HG03103 (cell line): Measurements from ENCODE around the gene MTARC1.

ENCODE experiments used
- ATAC-seq: cut with Tn5 transposase; IDR thresholded peaks from one replicate; pipeline ENCODE4 v1.9.1; 2021; ENCODE audit warnings: low read depth; ENCODE audit not compliant: unreplicated experiment

Gene MTARC1

DNA sequence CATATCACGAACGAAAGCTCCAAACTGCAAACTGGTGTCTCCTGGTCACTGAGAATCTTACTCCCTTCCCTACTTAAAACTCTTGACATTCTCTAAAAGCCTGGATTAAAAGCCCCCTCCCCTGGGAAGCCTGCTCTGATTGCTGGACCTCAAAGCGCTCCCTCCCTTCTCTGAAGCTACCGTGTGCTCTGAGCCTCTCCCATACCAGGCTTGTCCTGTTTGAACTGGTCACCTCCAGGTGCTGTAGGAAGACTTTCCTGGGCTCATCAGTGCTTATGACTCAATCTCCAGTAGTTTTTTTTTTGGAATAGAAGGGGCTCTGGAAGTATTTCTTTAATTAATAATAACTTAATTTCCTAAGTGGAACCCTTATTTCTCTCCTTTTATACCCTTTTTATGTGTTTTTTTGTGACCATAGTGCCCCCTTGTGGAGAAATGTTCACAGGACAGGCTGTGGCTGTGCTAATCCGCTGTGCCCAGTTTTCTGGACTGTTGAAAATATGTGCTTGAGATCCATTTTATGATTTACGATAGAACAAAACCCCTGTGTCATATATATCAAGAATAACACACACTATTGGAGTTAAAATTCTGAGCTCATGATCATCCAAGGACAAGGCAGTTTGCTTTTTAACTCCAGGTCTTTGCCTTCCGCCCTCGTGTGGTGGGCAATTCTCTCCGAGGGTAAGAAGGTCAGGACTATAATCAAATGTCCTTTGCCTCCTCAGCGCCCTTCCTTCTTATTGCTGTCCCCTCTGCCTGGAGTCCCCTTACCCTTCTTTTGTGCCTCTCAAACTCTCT is 16.9 kb downstream of the MTARC1 start:
- peak; percentile 55 for ATAC-seq

DNA sequence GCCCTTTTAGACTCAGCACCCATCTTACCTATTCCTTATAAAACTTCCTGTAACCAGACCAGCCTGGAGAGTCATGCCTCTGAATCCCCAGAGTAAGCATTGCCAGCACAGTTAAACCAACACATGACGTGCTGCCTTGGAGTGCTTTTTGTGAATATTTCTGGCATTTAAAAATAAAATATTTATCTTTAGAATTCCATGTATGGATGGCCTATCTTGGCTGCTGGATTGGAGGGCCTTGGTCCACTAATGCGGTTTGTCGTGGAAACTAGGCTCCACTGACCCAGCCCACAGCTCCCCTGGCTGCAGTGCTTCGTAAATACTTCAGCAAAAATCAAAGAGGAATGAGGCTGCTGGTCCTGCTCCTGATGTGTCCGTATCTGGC is 17.5 kb downstream of the MTARC1 start:
- no peak for ATAC-seq

GRCh38 chr1:220806408-220806807 is 19.7 kb downstream of the MTARC1 start:
- ATAC-seq = no peak

- no peak for ATAC-seq
These were observed 21.0 kb downstream of the MTARC1 start for GRCh38 chr1:220807726-220808125.

- ATAC-seq = no peak
These were observed 21.9 kb downstream of the MTARC1 start for GRCh38 chr1:220808345-220809186.

DNA sequence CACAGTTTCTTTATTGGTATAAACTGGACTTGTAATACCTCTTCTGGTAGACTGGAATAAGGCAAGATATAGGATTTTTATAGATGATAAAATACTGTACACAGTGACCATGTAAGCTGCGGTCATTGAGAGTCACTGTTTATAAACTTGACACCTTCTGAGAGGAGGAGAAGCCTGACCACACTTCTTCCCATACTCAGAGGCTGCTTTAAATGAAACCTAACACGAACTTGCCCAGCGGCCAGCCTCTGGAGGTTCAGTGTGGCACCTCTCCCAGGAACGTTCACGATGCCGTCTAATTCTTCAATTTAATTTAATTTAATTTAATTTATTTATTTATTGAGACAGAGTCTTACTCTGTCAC is 22.5 kb downstream of the MTARC1 start:
- ATAC-seq = no peak

- no peak for ATAC-seq
These were observed 23.0 kb downstream of the MTARC1 start for GRCh38 chr1:220809704-220810103.

DNA sequence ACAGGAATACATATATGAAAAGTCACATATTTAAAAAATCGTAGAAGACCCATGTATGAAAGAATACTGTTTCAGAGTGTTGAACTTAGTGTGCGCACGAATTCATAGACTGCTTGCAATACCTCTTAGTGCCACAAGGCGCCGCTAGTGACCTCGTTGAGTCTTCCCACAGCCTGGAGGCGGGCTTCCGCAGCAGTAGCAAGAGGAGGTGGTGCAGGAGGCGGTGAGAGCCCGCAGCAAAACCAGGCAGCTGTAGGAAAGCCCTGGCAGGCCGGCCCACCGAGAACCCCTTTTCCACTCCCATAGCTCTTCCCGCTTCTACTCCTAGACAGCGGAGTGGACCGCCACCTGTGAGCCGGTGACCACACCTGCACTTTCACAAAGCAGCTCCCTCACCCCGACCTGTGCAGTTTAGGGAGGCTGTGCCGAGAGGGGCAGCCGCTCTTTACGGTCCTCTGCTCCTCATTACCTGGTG is 23.5 kb downstream of the MTARC1 start:
- peak; percentile 91 for ATAC-seq

DNA sequence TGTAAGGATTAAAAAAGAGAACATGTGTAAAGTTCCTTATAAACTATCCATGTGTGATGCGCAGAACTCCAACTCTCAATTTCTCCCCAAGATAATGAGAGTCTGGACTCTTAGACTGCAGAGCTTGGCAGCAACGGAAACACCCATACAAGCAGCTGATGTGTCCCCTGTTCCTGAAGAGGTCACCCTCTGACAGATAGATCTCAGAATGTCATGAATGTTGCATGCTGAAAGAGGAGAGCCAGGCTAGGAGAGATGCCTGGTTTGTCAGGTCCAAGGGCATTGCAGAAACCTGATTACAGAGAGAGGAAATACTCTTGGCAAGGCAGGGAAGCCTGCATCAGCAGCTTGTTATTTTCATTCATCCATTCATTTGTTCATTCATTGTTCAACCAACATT is 24.2 kb downstream of the MTARC1 start:
- no peak for ATAC-seq

GRCh38 chr1:220811695-220812094 is 25.0 kb downstream of the MTARC1 start:
- no peak for ATAC-seq

- ATAC-seq = no peak
These were observed 25.6 kb downstream of the MTARC1 start for GRCh38 chr1:220812308-220812707.

DNA sequence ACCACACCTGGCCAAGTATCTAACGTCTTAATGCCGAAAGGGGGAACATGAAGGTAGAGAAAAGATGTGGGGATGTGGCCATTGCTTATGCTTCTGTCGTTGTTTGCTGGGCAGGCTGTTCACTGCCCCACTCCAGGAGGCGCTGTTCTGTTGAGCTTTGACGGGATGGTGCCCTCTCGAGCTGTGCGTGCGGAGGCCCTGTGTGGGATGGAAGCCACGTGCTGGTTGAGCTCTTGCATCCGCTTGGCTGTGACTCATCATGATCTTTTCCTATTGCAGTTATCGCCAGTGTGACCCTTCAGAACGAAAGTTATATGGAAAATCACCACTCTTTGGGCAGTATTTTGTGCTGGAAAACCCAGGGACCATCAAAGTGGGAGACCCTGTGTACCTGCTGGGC is 26.3 kb downstream of the MTARC1 start:
- ATAC-seq = no peak

- no peak for ATAC-seq
These were observed 28.7 kb downstream of the MTARC1 start for GRCh38 chr1:220815409-220815808.

DNA sequence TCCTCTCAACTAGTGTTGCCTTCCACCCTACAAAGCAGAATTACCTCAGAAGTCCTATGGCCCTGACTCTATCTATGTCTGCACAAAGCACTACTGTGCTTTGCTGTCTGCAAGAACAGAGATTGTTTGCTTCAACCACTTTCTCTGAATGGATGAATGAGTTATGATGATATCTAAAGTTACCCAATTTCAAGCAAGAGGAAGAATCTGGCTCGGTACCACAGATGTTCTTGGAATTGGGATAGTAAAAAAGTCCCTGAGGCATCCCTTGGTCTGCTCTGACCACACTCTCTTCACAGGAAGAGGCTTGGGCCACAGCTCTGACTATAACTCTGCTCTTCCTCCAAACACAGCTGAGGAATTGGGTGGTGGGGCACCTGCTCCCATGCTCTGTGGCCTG is 31.2 kb downstream of the MTARC1 start:
- no peak for ATAC-seq

DNA sequence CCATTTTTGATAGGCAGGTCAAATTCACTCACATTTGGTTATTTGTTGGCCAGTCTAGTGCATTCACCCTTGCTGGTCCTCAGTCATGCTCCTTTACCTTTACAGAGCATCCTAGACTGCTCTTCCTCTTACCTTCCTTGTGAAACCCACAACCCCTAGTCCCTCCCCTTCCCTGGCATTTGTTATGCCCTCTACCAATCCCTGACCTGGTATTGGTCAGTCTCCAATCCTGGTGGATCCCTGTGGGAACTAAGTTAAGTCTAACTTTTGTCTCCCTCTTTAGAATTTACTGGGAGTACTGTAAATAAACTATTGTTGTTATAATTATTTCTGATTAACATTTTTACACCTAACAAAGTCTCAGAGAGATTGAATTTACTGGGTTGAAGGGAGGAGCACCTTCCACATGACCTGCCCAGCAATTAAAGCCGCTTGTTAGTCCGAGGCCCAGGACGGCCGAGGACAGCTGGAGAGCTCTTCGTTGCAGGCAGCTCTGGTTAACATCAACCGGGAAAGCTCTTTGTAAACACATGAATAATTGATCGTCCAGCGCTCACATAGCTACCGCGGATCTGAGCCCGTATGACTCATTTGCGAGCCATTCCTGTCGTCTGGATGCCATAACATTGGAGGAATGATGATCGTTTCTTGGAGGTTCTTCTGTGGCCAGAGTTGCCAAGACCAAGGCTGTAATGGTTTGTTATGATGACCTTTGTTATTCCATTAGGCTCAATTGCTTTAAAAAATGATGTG is 31.9 kb downstream of the MTARC1 start:
- ATAC-seq = no peak

DNA sequence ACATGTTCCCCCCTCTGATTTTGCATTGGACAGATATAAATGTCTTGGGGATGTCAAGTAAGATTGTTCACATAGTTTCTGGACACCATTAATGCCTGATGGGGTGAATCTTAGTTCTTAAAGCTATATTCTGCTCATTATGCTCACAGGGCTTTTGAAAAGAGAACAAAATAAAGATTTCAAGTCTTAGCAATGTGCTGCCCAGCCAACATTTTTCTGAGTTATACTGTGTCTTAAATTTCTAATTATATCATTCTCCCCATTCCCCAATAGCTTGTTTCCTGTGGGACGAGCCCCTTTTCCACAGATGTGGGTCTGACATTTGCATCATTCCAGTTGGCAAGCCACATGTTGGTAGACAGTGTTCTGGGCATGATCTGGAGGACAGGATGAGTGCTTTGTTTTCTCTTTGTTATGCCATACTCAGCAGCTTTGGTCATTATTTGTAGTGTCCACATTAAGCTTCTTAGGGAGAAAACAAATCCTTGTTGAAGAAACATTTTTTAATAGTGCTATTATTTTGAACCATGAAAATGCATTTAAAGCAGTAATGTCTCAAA is 32.8 kb downstream of the MTARC1 start:
- no peak for ATAC-seq

DNA sequence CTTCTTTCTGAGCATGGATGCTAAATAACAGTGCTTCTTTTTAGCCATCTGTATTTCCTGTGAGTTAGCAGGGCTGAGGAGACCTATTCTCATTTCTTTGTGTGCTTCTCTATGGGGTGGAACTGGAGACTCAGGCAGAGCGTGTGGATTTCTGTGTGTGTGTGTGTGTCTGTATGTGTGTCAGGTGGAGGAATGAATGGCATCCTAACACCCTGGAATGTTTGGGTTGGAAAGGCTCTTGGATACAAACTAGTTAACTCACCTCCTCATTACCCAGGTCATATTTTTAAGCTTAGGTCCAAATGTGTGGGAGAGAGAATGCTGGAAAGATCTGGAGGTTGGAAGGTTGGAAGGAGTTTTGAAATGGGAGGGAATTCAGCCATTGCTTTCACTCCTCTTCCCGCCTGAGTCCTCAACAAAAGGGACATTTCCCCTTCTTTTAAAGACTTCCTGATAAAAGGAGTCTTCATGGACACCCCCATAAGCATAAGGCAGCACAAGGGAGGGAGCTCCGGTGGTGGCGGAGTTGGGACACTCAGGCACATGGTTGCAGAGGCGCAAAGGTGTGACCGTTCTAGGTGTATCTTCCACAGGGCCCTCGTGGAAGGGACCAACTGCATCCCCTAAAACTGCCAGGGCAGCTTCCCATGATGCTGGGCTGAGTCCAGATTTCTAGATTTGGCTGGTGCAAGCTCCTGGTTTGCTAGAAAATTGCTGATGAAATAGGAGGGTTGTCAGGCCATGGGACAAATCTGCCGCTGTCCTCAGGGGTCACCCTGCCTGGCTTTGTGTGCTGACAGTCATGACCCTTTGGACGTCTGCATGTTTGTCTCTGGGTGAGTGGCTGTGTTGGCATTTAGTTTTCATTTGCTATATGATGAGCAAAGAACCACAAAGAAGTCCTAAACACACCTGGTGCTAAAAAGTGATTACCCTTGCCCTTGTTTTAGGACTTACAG is 37.6 kb downstream of the MTARC1 start:
- ATAC-seq = no peak

DNA sequence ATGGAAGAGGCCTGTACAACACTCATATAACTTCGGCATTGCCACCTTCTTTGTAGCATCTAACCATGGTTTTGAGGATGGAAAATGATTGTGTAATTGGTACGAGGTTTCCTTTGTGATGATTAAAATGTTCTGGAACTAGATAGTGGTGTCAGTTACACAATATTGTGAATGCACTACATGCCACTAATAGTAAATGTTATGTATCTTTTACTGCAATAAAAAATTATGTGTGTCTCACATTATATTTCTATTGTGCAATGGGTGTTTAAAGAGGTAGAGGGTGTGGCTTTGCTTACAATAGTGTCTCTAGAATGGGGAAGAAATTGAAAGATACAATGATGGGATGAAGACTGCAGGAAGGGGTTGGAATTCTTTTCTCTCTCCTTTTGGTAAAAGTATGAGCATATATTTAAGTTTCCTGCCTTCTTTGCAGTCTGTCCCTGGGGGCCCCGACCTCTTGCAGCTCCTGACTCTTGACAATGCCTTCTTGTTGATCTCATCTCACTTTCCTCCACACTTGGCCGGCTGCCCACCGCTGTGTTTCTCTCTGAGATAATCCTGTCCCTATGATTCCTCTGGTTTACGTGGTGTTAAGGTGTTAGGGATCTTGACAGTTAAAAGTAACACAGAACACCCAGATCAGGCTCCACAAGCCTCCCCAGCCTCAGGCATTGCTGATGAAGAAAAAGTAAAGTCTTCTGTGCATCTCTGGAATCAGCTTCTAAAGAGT is 39.3 kb downstream of the MTARC1 start:
- no peak for ATAC-seq

DNA sequence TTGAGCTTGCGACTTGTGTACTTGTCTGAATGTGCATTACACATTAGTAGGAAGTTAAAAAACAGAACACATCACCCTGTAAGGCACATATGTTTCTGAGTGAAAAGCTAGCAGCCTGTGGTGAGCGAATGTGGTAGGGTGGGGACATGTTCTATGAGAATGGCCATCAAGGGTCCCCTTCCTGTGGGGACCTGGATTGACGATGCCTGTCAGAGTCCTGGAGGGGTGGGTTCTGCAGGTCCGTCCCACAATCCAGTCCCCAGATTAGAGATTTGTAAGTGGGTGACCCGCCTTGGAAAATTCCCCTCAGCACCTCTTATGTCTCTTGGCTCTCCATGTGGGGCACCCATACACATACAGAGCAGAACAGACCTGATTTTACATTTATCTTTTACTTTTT is 40.0 kb downstream of the MTARC1 start:
- no peak for ATAC-seq
